ENCODE data around the gene POLR2A. TPM values are rescaled to one million over a fixed set of nuclear protein-coding genes. Genes with fewer than 3 reads are reported as not detected.
"Not testable (repeated sequence)": the region's sequence is repeated elsewhere in the genome, so short reads cannot be mapped to it uniquely, and the experiment has no call there.

The POLR2A gene
- total RNA-seq, 2 donors from 2014 or later: 212 to 283 TPM

- Mint-ChIP-seq H3K36me3 (no peaks in the 10 kb centered on the region), H3K27ac (peak overlapping the region in 1 of 2 donors; percentile 79), H3K4me3 (no peak overlapping the region)
Observed at GRCh38 chr17:7466639-7467341, 17.4 kb upstream of the POLR2A start.

GRCh38 chr17:7467498-7467897 lies 16.7 kb upstream of the POLR2A start:
- H3K4me1 Mint-ChIP-seq (ENCODE audit: low read depth in 2 of 2): peaks cover 15 to 20% of the 10 kb centered on the region in 2 donors
- no peaks in the 10 kb centered on the region for H3K36me3 Mint-ChIP-seq
- no peak for ATAC-seq
- DNase-seq (ENCODE audit: low spot score): no peak
- H3K27ac Mint-ChIP-seq: peak overlapping the region in 1 of 2 donors; percentile 79
- H3K4me3 Mint-ChIP-seq: no peak overlapping the region
- H3K27me3 Mint-ChIP-seq: no peaks in the 10 kb centered on the region
- H3K9me3 Mint-ChIP-seq: no peaks in the 10 kb centered on the region

More at GRCh38 chr17:7466639-7467341, 17.4 kb upstream of the POLR2A start:
- ATAC-seq (peak in 1 of 2 donors; percentile 14), DNase-seq (ENCODE audit: low spot score) (no peak)
- peaks cover 11 to 16% of the 10 kb centered on the region in 2 donors for H3K4me1 Mint-ChIP-seq (ENCODE audit: low read depth in 2 of 2)
- no peaks in the 10 kb centered on the region for H3K9me3 Mint-ChIP-seq
- no peaks in the 10 kb centered on the region for H3K27me3 Mint-ChIP-seq

- Mint-ChIP-seq H3K27ac (peak overlapping the region in 1 of 2 donors; percentile 48), H3K9me3 (no peaks in the 10 kb centered on the region), H3K36me3 (no peaks in the 10 kb centered on the region), H3K4me3 (no peak overlapping the region), H3K4me1 (ENCODE audit: low read depth in 2 of 2) (peaks cover 15 to 17% of the 10 kb centered on the region in 2 donors), H3K27me3 (no peaks in the 10 kb centered on the region)
- ATAC-seq: no peak
- DNase-seq (ENCODE audit: low spot score): no peak
Observed at GRCh38 chr17:7468290-7468689, 15.9 kb upstream of the POLR2A start.

GRCh38 chr17:7468804-7469389 lies 15.3 kb upstream of the POLR2A start:
- Mint-ChIP-seq H3K36me3 (no peaks in the 10 kb centered on the region), H3K27ac (no peak overlapping the region), H3K27me3 (no peaks in the 10 kb centered on the region), H3K4me1 (ENCODE audit: low read depth in 2 of 2) (peaks cover 15 to 17% of the 10 kb centered on the region in 2 donors), H3K9me3 (no peaks in the 10 kb centered on the region), H3K4me3 (no peak overlapping the region)
- DNase-seq (ENCODE audit: low spot score) (no peak), ATAC-seq (no peak)

GRCh38 chr17:7469843-7470242 lies 14.3 kb upstream of the POLR2A start:
- peaks cover 15 to 17% of the 10 kb centered on the region in 2 donors for H3K4me1 Mint-ChIP-seq (ENCODE audit: low read depth in 2 of 2)
- H3K36me3 Mint-ChIP-seq; ATAC-seq; H3K27ac Mint-ChIP-seq; H3K4me3 Mint-ChIP-seq; DNase-seq (ENCODE audit: low spot score); H3K27me3 Mint-ChIP-seq; H3K9me3 Mint-ChIP-seq: not testable (repeated sequence)

GRCh38 chr17:7470457-7470973 lies 13.7 kb upstream of the POLR2A start:
- not testable (repeated sequence) for H3K9me3 Mint-ChIP-seq; DNase-seq (ENCODE audit: low spot score); H3K4me3 Mint-ChIP-seq; H3K36me3 Mint-ChIP-seq; ATAC-seq; H3K27me3 Mint-ChIP-seq
- H3K27ac Mint-ChIP-seq: peak overlapping the region in 1 of 2 donors; percentile 72
- peaks cover 15 to 18% of the 10 kb centered on the region in 2 donors for H3K4me1 Mint-ChIP-seq (ENCODE audit: low read depth in 2 of 2)

- Mint-ChIP-seq H3K36me3 (no peaks in the 10 kb centered on the region), H3K9me3 (no peaks in the 10 kb centered on the region), H3K27me3 (no peaks in the 10 kb centered on the region), H3K4me3 (no peak overlapping the region), H3K27ac (peak overlapping the region; percentile 14 to 80), H3K4me1 (ENCODE audit: low read depth in 2 of 2) (peaks cover 25 to 26% of the 10 kb centered on the region in 2 donors)
- ATAC-seq (no peak), DNase-seq (ENCODE audit: low spot score) (no peak)
Observed at GRCh38 chr17:7471729-7472128, 12.4 kb upstream of the POLR2A start.

GRCh38 chr17:7474767-7475166 lies 9.4 kb upstream of the POLR2A start:
- H3K36me3 Mint-ChIP-seq; H3K4me3 Mint-ChIP-seq; DNase-seq (ENCODE audit: low spot score); H3K27me3 Mint-ChIP-seq; ATAC-seq; H3K27ac Mint-ChIP-seq; H3K9me3 Mint-ChIP-seq: not testable (repeated sequence)
- peaks cover 37 to 42% of the 10 kb centered on the region in 2 donors for H3K4me1 Mint-ChIP-seq (ENCODE audit: low read depth in 2 of 2)

GRCh38 chr17:7475764-7476422 lies 8.3 kb upstream of the POLR2A start:
- ATAC-seq: no peak
- no peak for DNase-seq (ENCODE audit: low spot score)
- Mint-ChIP-seq H3K36me3 (no peaks in the 10 kb centered on the region), H3K27ac (peak overlapping the region; percentile 83 to 93), H3K4me1 (ENCODE audit: low read depth in 2 of 2) (peaks cover 43 to 47% of the 10 kb centered on the region in 2 donors), H3K27me3 (no peaks in the 10 kb centered on the region), H3K9me3 (no peaks in the 10 kb centered on the region), H3K4me3 (peak overlapping the region; percentile 41)

GRCh38 chr17:7476494-7476893 lies 7.7 kb upstream of the POLR2A start:
- ATAC-seq (no peak), DNase-seq (ENCODE audit: low spot score) (no peak)
- H3K4me3 Mint-ChIP-seq: peak overlapping the region; percentile 41
- H3K36me3 Mint-ChIP-seq: no peaks in the 10 kb centered on the region
- H3K9me3 Mint-ChIP-seq: no peaks in the 10 kb centered on the region
- H3K4me1 Mint-ChIP-seq (ENCODE audit: low read depth in 2 of 2): peaks cover 43 to 45% of the 10 kb centered on the region in 2 donors
- no peaks in the 10 kb centered on the region for H3K27me3 Mint-ChIP-seq
- peak overlapping the region; percentile 83 to 93 for H3K27ac Mint-ChIP-seq

- H3K4me1 Mint-ChIP-seq (ENCODE audit: low read depth in 2 of 2): peaks cover 44 to 45% of the 10 kb centered on the region in 2 donors
- no peak overlapping the region for H3K4me3 Mint-ChIP-seq
- no peaks in the 10 kb centered on the region for H3K9me3 Mint-ChIP-seq
- no peak for ATAC-seq
- H3K27me3 Mint-ChIP-seq: no peaks in the 10 kb centered on the region
- no peak for DNase-seq (ENCODE audit: low spot score)
- H3K27ac Mint-ChIP-seq: peak overlapping the region; percentile 83 to 93
- H3K36me3 Mint-ChIP-seq: no peaks in the 10 kb centered on the region
Observed at GRCh38 chr17:7476951-7477350, 7.2 kb upstream of the POLR2A start.

- peak overlapping the region; percentile 83 to 93 for H3K27ac Mint-ChIP-seq
- ATAC-seq (no peak), DNase-seq (ENCODE audit: low spot score) (no peak)
- no peaks in the 10 kb centered on the region for H3K36me3 Mint-ChIP-seq
- peak overlapping the region; percentile 91 for H3K4me3 Mint-ChIP-seq
- H3K9me3 Mint-ChIP-seq: no peaks in the 10 kb centered on the region
- peaks cover 46 to 48% of the 10 kb centered on the region in 2 donors for H3K4me1 Mint-ChIP-seq (ENCODE audit: low read depth in 2 of 2)
- H3K27me3 Mint-ChIP-seq: no peaks in the 10 kb centered on the region
Observed at GRCh38 chr17:7477392-7478275, 6.5 kb upstream of the POLR2A start.
